ENCODE data around the gene MAPK8IP2.
A peak's percentile ranks its signal among the peaks of the same experiment; 100 is the strongest.
"Not testable (repeated sequence)": the region's sequence is repeated elsewhere in the genome, so short reads cannot be mapped to it uniquely, and the experiment has no call there.

MAPK8IP2 gene

DNA sequence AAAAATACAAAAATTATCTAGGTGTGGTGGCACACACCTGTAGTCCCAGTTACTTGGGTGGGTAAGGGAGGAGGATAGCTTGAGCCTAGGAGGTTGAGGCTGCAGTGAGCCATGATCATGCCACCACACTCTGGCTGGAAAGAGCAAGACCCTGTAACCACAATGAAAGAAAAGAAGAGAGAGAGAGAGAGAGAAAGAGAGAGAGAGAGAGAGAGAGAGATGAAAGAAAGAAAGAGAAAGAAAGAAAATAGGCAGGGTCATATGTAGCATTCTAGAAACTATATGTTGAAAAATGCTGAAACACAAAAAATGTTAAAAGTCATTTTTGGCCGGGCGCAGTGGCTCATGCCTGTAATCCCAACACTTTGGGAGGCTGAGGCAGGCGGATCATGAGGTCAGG, 13.7 kb downstream of the MAPK8IP2 start:
- not testable (repeated sequence) for DNase-seq

- DNase-seq, result peak in 2 of 4 experiments; percentile 42 to 60
These were observed 20.2 kb downstream of the MAPK8IP2 start for GRCh38 chr22:50620593-50621355.

DNA sequence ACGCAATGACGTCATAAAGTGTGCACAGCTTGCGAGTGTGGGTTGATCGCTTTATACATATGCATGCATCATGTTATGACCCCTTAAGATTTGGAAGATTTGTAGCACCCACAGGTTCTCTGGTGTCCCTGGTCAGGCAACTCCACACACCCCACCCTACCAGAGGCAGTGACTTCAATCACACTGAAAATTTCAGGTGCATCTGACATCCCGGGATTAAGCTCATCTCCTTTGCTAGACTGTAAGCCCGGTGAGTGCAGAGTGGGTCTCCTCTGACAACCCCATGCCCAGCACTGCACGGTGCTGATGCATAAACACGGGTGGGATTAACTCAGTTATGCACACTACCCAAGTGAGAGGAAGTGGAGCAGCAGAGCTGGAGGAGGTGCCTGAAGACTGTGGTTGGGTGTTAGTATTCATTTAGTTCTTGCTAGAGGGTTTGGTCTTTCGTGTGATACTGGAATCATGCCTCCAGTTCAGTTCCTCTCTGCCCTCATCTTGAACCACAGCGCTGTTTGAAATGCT, 20.8 kb downstream of the MAPK8IP2 start:
- peak in 2 of 4 experiments; percentile 41 to 44 for DNase-seq

GRCh38 chr22:50621948-50622722, 21.5 kb downstream of the MAPK8IP2 start:
- DNase-seq, result peak in 1 of 4 experiments; percentile 25

DNA sequence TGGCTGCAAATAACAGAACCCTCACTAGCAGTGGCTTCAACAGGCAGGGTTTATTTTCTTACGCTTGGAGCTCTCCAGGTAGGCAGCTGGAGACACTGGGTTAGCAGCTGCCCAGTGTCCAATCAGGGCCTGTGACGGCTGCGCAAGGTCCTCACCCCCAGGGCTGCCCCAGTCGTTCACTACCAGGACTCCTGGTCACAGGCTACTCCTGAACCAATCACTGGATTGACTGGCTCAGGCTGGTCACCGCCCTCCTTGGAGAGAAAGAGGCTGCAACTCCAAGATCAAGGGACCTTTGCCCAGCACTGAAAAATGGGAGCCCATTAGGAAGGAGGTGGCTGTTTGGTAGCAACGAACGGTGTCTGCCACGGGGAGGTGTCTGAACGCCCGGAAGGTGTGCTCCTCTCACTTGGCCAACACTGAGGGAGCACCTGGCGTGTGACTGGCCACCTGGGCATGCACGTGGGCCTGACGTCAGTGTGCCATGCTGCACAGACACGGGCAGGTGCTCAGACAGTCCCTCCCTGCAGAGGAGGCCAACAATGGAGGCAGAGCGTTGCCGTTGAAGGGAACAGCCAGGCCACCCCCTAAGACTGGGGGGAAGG, 22.2 kb downstream of the MAPK8IP2 start:
- no peak for DNase-seq

DNA sequence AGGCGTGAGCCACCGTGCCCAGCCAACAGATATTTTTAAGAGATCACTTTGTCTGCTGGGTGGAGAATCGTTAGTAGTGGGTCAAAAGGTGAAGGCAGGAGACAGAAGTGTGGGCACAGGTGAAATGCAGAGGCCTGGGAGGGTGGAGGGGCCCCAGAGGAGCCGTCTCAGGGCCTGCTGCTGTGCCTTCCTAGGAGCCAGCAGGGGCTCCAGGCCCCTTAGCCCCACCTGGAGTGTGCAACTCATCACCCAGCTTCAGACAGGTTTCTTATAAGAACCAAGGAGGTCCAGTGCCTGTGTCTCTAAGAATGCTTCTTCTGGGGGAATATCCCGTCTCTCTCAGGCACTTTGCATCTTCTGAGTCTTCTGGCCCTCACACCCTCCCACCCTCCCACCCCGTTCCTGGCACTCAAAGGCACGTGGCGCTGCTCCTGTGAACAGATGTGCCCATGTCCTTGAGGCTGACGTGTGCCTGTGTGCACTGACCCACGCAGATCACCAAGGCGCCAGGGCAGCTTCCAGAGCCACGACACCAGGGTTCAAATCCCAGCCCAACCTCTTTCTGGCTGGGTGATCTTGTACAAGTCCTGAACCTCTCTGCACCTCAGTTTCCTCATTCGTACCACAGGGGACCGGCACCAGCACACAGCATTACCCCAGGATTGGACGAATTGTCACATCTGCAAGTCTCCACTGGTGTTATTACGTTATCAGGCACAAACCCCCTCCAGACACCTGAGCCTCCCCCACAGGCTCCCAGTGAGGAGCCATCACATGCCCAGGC, 23.9 kb downstream of the MAPK8IP2 start:
- no peak for DNase-seq

- DNase-seq, result no peak
These were observed 24.6 kb downstream of the MAPK8IP2 start for GRCh38 chr22:50625131-50625567.

GRCh38 chr22:50625568-50626313, 25.1 kb downstream of the MAPK8IP2 start:
- DNase-seq, result no peak

DNA sequence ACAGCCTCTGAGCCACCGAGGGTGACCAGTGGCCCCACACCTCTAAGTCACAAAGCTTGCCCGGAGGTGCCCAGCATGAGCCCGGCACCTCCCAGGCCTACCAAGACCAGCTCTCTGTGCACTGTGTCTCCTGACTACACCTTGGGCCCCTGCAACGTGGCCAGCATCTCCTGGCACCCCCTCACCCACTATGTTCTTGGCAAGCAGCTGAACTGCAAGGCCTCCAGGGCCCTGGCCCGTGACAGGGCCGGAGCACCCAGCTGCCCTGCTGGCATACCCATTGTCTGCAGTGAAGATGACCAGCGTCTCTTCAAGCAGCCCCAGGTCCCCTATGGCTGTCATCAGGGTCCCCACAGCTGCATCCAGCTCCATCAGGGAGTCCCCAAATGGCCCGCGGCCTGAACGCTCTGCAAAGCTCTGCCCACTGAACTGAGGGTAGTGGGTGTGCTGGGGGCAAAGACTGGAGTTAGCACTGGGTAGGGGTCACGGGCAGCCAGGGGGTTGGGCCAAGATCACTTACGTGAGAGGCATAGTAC, 25.8 kb downstream of the MAPK8IP2 start:
- no peak for DNase-seq

DNA sequence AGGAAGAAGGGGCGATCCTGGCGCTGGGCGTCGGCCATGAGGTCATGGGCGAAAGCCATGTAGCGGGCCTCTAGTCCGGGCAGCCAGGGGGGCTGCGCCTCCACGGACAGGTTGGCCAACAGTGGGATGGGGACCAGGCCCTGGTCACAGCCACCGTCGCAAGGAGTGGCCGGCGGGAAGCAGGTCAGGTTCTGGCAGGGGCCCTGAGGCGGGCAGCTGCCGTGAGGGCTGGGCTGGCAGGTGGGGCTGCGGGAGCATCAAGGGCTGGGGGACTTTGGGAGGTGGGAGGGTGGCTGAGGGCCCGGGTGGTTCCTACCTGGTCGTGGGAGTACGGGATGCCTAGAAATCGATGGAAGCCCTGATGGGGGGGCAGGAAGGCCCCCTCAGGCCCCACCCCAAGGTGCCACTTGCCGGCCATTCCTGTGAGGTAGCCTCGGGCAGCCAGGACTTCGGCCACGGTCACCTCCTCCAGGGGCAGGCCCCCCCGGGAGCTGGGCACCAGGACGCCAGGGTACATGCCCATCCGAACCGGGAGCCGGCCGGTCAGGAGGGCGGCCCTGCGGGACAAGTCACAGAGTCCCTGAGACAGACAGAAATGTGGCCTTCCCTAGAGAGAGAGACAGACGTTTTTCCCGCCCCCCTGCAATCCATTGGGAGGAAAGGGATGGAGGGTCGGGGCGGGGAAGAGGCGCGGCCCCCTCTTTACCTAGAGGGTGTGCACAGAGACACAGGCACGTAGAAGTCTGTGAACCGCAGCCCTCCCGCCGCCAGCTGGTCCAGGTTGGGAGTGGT, 26.5 kb downstream of the MAPK8IP2 start:
- no peak for DNase-seq

DNA sequence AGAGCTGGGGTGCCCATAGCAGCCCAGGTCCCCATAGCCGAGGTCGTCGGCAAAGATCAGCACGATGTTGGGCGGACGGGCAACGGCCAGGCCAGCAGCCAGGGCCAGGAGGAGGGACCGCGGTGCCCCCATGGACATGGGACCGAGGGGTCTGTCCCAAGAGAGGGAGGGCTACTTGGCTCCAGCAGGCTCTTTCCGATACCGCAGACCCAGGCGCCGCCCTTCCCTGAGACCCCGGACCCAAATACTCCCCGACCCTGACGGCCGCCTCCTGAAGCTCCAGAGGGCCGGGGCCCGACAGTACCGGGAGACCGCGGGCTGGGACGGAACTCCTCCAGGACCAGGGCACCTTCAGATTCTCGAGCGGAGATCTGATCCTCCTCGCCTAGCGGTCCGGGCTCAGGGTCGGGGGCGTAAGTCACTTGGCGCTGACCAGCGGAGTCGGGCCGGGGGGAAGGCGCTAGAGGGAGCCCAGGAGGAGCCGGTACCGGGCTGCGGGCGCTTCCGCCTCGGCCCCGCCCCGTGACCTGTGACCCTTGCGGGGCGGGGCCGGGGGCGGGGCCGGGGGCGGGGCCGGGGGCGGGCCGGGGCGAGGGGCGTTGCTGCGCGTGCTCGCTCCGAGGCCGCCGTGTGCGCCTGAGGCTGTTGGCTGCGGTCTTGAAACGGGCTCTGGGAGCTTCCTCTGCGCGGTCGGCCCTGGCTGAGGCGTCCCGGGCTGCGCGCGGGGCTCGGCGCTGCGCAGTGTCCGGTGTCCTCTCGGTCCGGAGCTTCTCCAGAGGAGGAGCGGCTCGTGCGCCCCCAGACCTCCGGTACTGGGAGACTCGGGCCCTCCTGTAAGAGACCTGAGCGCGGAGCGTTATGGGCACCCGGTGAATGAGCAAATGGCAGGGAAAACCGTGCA, 27.3 kb downstream of the MAPK8IP2 start, which contains the start of gene ARSA:
ARSA (minus strand) TSS at position 511 of the 901 bp plus-strand sequence; CDS start at position 138, 373 bp downstream.
- peak; percentile 27 to 66 (median 56) for DNase-seq

- no peak for DNase-seq
These were observed 28.0 kb downstream of the MAPK8IP2 start for GRCh38 chr22:50628543-50629134.

DNA sequence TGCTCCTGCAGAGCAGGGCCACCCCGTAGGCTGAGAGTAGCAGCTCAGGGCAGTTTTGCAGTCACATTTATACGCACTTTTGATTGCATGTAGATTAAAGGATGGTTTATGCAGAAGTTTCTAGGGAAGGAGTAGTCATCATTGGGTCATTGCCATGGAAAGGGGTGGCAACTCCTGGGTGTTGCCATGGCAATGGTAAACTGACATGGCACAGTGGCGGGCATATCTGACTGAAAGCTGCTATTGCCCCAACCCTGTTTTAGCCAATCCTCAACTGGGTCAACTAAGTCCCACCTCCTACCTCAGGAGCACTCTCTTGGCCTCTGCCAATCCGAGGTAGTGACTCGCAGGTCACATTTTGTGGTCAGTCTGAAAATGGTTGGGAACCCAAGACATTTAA, 29.8 kb downstream of the MAPK8IP2 start:
- DNase-seq, result no peak

DNA sequence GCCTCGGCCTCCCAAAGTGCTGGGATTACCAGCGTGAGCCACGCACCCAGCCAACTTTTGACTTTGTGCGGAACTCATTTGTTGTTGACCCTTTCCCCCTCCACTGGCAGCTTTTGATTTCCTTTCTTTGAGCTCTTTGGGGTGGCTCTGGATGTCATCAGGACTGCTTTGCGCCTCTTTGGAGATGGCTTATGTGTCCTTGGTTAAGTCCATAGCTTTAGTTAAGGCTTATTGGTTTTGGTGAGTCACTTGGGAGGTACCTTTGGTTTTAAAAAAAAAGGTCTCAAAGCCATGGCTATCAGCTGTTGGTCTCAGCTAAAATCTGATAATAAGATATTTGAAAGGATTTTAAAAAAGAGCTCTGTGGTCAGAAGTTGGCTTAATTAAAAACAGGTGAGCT, 32.5 kb downstream of the MAPK8IP2 start:
- DNase-seq, result no peak

GRCh38 chr22:50633771-50634170, 33.2 kb downstream of the MAPK8IP2 start:
- DNase-seq, result no peak

- DNase-seq, result no peak
These were observed 35.0 kb downstream of the MAPK8IP2 start for GRCh38 chr22:50635591-50635990.

GRCh38 chr22:50640296-50640695, 39.7 kb downstream of the MAPK8IP2 start:
- DNase-seq, result not testable (repeated sequence)

DNA sequence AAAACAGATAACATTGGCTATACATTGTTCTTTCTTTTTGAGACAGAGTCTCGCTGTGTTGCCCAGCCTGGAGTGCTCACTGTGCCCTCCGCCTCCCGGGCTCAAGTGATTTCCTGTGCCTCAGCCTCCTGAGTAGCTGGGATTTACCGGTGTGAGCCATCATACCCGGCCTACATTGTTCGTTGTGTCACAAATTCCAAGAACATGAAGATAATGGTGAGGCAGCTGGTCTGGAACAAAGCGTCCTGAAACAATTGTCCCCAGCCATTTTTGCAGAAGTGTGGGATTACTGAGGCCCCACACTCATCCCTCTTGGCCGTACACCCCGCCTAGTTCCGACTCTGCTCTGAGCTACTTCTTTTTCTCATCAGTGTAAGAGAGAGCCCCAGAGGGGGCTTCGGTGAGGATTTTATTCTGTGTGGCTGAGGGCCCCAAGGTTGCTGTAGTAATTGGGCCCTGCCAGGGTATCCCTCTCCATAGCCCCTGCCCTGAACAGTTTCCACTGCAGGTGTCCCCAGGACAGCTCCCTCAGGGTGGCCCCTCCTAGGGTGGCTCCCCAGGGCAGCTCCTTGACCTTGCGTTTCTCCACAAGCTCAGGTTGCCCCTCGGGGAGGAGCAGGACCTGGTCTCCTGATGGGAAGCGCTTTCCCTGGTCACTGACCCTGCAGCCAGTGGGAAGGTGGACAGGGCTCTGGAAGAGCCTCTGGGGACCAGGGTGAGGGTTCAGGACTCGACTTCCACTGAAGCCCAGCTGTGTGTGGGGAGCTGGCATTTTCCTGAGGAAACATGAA, 40.5 kb downstream of the MAPK8IP2 start:
- DNase-seq, result no peak

Data from activated naive CD4-positive, alpha-beta T cell (primary cell).